ENCODE measurements around the gene CDKN1B.

CDKN1B gene

GRCh38 chr12:12686472-12686871 lies 30.7 kb upstream of the CDKN1B start:
- DNase-seq (ENCODE audit: extremely low read depth, low read depth): no peak
- H3K4me3 ChIP-seq (replicated peaks; ENCODE audit: low read depth, low read length): no peak overlapping the region
- TF ChIP-seq CTCF (IDR thresholded peaks at IDR 0.05; ENCODE audit: low read depth, low read length, missing control alignments): no peak

GRCh38 chr12:12686925-12687324 lies 30.2 kb upstream of the CDKN1B start:
- no peak for DNase-seq (ENCODE audit: extremely low read depth, low read depth)
- no peak overlapping the region for H3K4me3 ChIP-seq (replicated peaks; ENCODE audit: low read depth, low read length)
- no peak for TF ChIP-seq CTCF (IDR thresholded peaks at IDR 0.05; ENCODE audit: low read depth, low read length, missing control alignments)

GRCh38 chr12:12689647-12690300 lies 27.4 kb upstream of the CDKN1B start:
- DNase-seq (ENCODE audit: extremely low read depth, low read depth): no peak
- H3K4me3 ChIP-seq (replicated peaks; ENCODE audit: low read depth, low read length): no peak overlapping the region
- TF ChIP-seq CTCF (IDR thresholded peaks at IDR 0.05; ENCODE audit: low read depth, low read length, missing control alignments): no peak

GRCh38 chr12:12691549-12691948 lies 25.6 kb upstream of the CDKN1B start:
- no peak overlapping the region for H3K4me3 ChIP-seq (replicated peaks; ENCODE audit: low read depth, low read length)
- no peak for DNase-seq (ENCODE audit: extremely low read depth, low read depth)
- TF ChIP-seq CTCF (IDR thresholded peaks at IDR 0.05; ENCODE audit: low read depth, low read length, missing control alignments): no peak

GRCh38 chr12:12693111-12693671 lies 24.0 kb upstream of the CDKN1B start:
- H3K4me3 ChIP-seq (replicated peaks; ENCODE audit: low read depth, low read length): no peak overlapping the region
- DNase-seq (ENCODE audit: extremely low read depth, low read depth): no peak
- no peak for TF ChIP-seq CTCF (IDR thresholded peaks at IDR 0.05; ENCODE audit: low read depth, low read length, missing control alignments)

- no peak for TF ChIP-seq CTCF (IDR thresholded peaks at IDR 0.05; ENCODE audit: low read depth, low read length, missing control alignments)
- no peak for DNase-seq (ENCODE audit: extremely low read depth, low read depth)
- peak overlapping the region; percentile 42 for H3K4me3 ChIP-seq (replicated peaks; ENCODE audit: low read depth, low read length)
These were observed 20.4 kb upstream of the CDKN1B start for GRCh38 chr12:12696562-12697383.
